ENCODE data around the gene DPH2. TPM values are rescaled to one million over a fixed set of nuclear protein-coding genes. Genes with fewer than 3 reads are reported as not detected.

DPH2 gene
- total and polyA plus RNA-seq, 2 of the 8 experiments (the other 6 are each of a cell fraction or from before 2014, with no cell fraction given) = 64.9 to 92.1 TPM

GRCh38 chr1:43979528-43980254 lies 9.9 kb downstream of the DPH2 start:
- Histone ChIP-seq H3K4me3 (ENCODE audit: extremely low read depth in 1 of 4, insufficient read depth in 2 of 4, low read depth in 3 of 4, low read length in 4 of 4) (peak overlapping the region; percentile 42 to 74 (median 64)), H2BK20ac (ENCODE audit: low read length) (no peak overlapping the region), H3K79me1 (ENCODE audit: low read depth, low read length) (peaks cover 28% of the 10 kb centered on the region), H2AFZ (ENCODE audit: low read length) (no peak overlapping the region), H3K9me3 (ENCODE audit: insufficient read depth in 2 of 2, low read depth in 1 of 2, low read length in 1 of 2) (no peaks in the 10 kb centered on the region), H3K4me2 (ENCODE audit: insufficient read depth in 1 of 2, low read depth in 2 of 2, low read length in 2 of 2) (peak overlapping the region; percentile 61 to 85), H3K36me3 (ENCODE audit: control insufficient read depth in 2 of 4, insufficient read depth in 4 of 4, low read length in 3 of 4) (peaks cover 2 to 23% (median 15%) of the 10 kb centered on the region in 4 experiments; a peak in 5 of 8 replicates), H2BK12ac (ENCODE audit: low read depth, low read length) (peak overlapping the region; percentile 30; the same call in 1 of the 2 replicates), H4K8ac (ENCODE audit: extremely low read depth, insufficient read depth, low read length) (peak overlapping the region; percentile 89), H3K9ac (replicated peaks in 1 of 4; ENCODE audit: extremely low read depth in 1 of 4, low read depth in 3 of 4, low read length in 3 of 4) (peak overlapping the region; percentile 2 to 87 (median 54); a peak in 6 of 7 replicates), H3K4ac (replicated peaks; ENCODE audit: insufficient read length, low read depth, low read length) (peak overlapping the region; percentile 3), H3K56ac (replicated peaks; ENCODE audit: insufficient read length, low read depth, low read length) (no peak overlapping the region), H3K27me3 (replicated peaks in 1 of 4; ENCODE audit: control insufficient read depth in 3 of 4, extremely low read depth in 1 of 4, insufficient read depth in 3 of 4, low read length in 3 of 4) (no peaks in the 10 kb centered on the region), H3K4me1 (replicated peaks in 1 of 4; ENCODE audit: control insufficient read depth in 3 of 4, insufficient read depth in 4 of 4, low read length in 3 of 4) (peaks cover 4 to 17% (median 15%) of the 10 kb centered on the region in 4 experiments), H2BK15ac (ENCODE audit: low read length) (0 out of 2 replicates have a peak overlapping the region, but pooled peaks have one; percentile 14), H3K23ac (ENCODE audit: insufficient read length) (no peak overlapping the region), H3K27ac (ENCODE audit: low read depth, low read length) (no peak overlapping the region), H3K18ac (ENCODE audit: extremely low read depth, low read length) (peak overlapping the region; percentile 34), H4K20me1 (replicated peaks in 1 of 2; ENCODE audit: control insufficient read depth in 1 of 2, insufficient read depth in 2 of 2, low read length in 2 of 2) (peaks cover 2 to 37% of the 10 kb centered on the region in 2 experiments), H4K5ac (ENCODE audit: insufficient read length, low read depth, low read length) (no peak overlapping the region), H3K23me2 (ENCODE audit: low read depth, low read length) (peaks cover 21% of the 10 kb centered on the region), H2BK5ac (ENCODE audit: low read depth, low read length) (no peak overlapping the region; the same call in 1 of the 2 replicates), H2BK120ac (replicated peaks; ENCODE audit: low read depth, low read length) (peak overlapping the region; percentile 52), H3K79me2 (ENCODE audit: control insufficient read depth in 1 of 2, insufficient read depth in 2 of 2, low read length in 2 of 2) (peaks cover 0 to 24% of the 10 kb centered on the region in 2 experiments; a peak in 2 of 4 replicates), H4K91ac (replicated peaks; ENCODE audit: insufficient read length, low read length) (peak overlapping the region; percentile 63), H2AK5ac (ENCODE audit: low read depth, low read length) (peak overlapping the region; percentile 45; the same call in 1 of the 2 replicates), H3K14ac (ENCODE audit: insufficient read length) (peak overlapping the region; percentile 5)
- ChIA-PET CTCF (ENCODE audit: partially characterized antibody) (interaction anchor here (0.8 to 1.1 kb wide), 4 partner anchors 9 to 216 kb away, joined by 3 to 5 read pairs (median 3); no protein-coding TSS in a partner anchor), POLR2A (ENCODE audit: partially characterized antibody) (interaction anchor here (0.6 to 1.9 kb wide), 8 partner anchors 10 to 216 kb away, joined by 3 to 10 read pairs (median 4); partner anchors contain the start of genes CCDC24 and DPH2)
- DNase-seq (ENCODE audit: low read depth in 1 of 2, low spot score in 2 of 2) = peak in 1 of 2 experiments; percentile 73
- 13% methylated on average over 19 of the region's 45 CpGs; no CpG with 5 or more reads in 1 of the 2 experiments for WGBS, 2 experiments (ENCODE audit: extremely low coverage in 1 of 2, insufficient coverage in 1 of 2, insufficient read length in 1 of 2, insufficient replicate concordance in 2 of 2, low coverage in 1 of 2, low lambda C conversion rate in 2 of 2, missing lambda C conversion rate in 1 of 2)
- no peak for FAIRE-seq
- peak in 1 of 2 experiments; percentile 63; a peak in 2 of 4 replicates for TF ChIP-seq SIN3A (conservative IDR thresholded peaks at IDR 0.05 in 1 of 2, IDR thresholded peaks at IDR 0.05 in 1 of 2; ENCODE audit: low read depth in 1 of 2, low read length in 2 of 2)
- peak; percentile 94 for TF ChIP-seq MAX (IDR thresholded peaks at IDR 0.05)
- TF ChIP-seq E2F6 (IDR thresholded peaks at IDR 0.05) = peak; percentile 74
- no peak for TF ChIP-seq EP300 (IDR thresholded peaks at IDR 0.05; ENCODE audit: borderline replicate concordance in 1 of 2, low read depth in 2 of 2, low read length in 2 of 2)
- TF ChIP-seq USF2 (IDR thresholded peaks at IDR 0.05; ENCODE audit: low read length) = 0 out of 2 replicates have a peak, but pooled peaks have one; percentile 18
- TF ChIP-seq SP1 (IDR thresholded peaks at IDR 0.05; ENCODE audit: low read depth, low read length) = no peak
- no peak for TF ChIP-seq CTBP2 (IDR thresholded peaks at IDR 0.05; ENCODE audit: borderline replicate concordance, insufficient read depth, insufficient read length, low read length)

Data from H1 (cell line).